IMR-90 (cell line): ENCODE data around the gene CENPS. TPM values are rescaled to one million over a fixed set of nuclear protein-coding genes. Genes with fewer than 3 reads are reported as not detected.

Experiments used
- ATAC-seq: fragments of 200-7000 bp; cut with Tn5 transposase; 2 replicates; pipeline ENCODE4 v1.9.1; 2020; ENCODE audit warnings: low read depth, mild to moderate bottlenecking, moderate library complexity
- BruUV-seq: library from RNA; stranded (reverse); fragments of 400-500 nt; replicated peaks from 2 replicates; lab custom pipeline; 2021; lab: Mats Ljungman, UMichigan
- CTCF ChIA-PET: fragments of 300-600 bp; formaldehyde crosslinking; extraction: SDS; loops from one replicate; lab custom pipeline; 2021; ENCODE audit warnings: antibody characterized with exemption; lab: Yijun Ruan, JAX
- POLR2A ChIA-PET: fragments of 300-600 bp; sonication (Branson Sonifier 250); formaldehyde crosslinking; loops from one replicate; lab custom pipeline; 2022; ENCODE audit warnings: antibody characterized with exemption; ENCODE audit not compliant: unreplicated experiment; lab: Charles Lee
- DNase-seq: peaks from one replicate; pipeline ENCODE4 v3.0.0; 2013
- H2AFZ ChIP-seq: replicated peaks from 2 replicates; pipeline ENCODE3; 2013; ENCODE audit warnings: low read length, mild to moderate bottlenecking; ENCODE audit not compliant: poor library complexity
- H2AK5ac ChIP-seq: 2 replicates; pipeline ENCODE4 v1.6.1; 2013; ENCODE audit warnings: low read depth, low read length, inconsistent platforms
- H2AK9ac ChIP-seq: replicated peaks from 2 replicates; pipeline ENCODE3; 2013; ENCODE audit warnings: mild to moderate bottlenecking, low read depth, low read length, moderate library complexity; ENCODE audit not compliant: poor library complexity
- H2BK120ac ChIP-seq: 2 replicates; pipeline ENCODE4 v1.6.1; 2013; ENCODE audit warnings: low read depth, low read length, inconsistent platforms
- H2BK15ac ChIP-seq: 3 replicates; pipeline ENCODE4 v1.6.1; 2013; ENCODE audit warnings: low read depth, low read length, inconsistent platforms
- H2BK20ac ChIP-seq: 2 replicates; pipeline ENCODE4 v1.6.1; 2013; ENCODE audit warnings: low read depth, mild to moderate bottlenecking, inconsistent platforms, low read length, moderate library complexity
- H2BK5ac ChIP-seq: 2 replicates; pipeline ENCODE4 v1.6.1; 2013; ENCODE audit warnings: mild to moderate bottlenecking, low read depth, low read length, inconsistent platforms; ENCODE audit not compliant: poor library complexity, severe bottlenecking
- H3K14ac ChIP-seq: replicated peaks from 2 replicates; pipeline ENCODE4 v1.6.1; 2013; ENCODE audit warnings: low read depth, low read length, inconsistent platforms
- H3K18ac ChIP-seq: 2 replicates; pipeline ENCODE4 v1.6.1; 2013; ENCODE audit warnings: low read depth, low read length, control low read depth
- H3K23ac ChIP-seq: 2 replicates; pipeline ENCODE4 v1.6.1; 2013; ENCODE audit warnings: low read depth, low read length, inconsistent platforms
- H3K27ac ChIP-seq: 2 replicates; pipeline ENCODE4 v1.5.1; 2013; ENCODE audit warnings: mild to moderate bottlenecking, control low read depth, low read length; ENCODE audit not compliant: insufficient read depth
- H3K27me3 ChIP-seq: 2 replicates; pipeline ENCODE4 v1.6.1; 2013; ENCODE audit warnings: low read length; ENCODE audit not compliant: control insufficient read depth, insufficient read depth
- H3K36me3 ChIP-seq: 2 replicates; pipeline ENCODE4 v1.6.1; 2013; ENCODE audit warnings: low read length, mixed read lengths; ENCODE audit not compliant: control insufficient read depth, insufficient read depth
- H3K4ac ChIP-seq: 2 replicates; pipeline ENCODE4 v1.6.1; 2013; ENCODE audit warnings: low read depth, low read length, inconsistent platforms
- H3K4me1 ChIP-seq: 2 replicates; pipeline ENCODE4 v1.6.1; 2013; ENCODE audit warnings: low read length, mixed read lengths; ENCODE audit not compliant: control insufficient read depth, insufficient read depth
- H3K4me2 ChIP-seq: 2 replicates; pipeline ENCODE4 v1.6.1; 2013; ENCODE audit warnings: low read depth, mild to moderate bottlenecking, control low read depth, low read length, moderate library complexity
- H3K4me3 ChIP-seq: 2 replicates; pipeline ENCODE4 v1.5.1; 2013; ENCODE audit warnings: low read depth, mild to moderate bottlenecking, control low read depth, low read length, moderate library complexity; ENCODE audit not compliant: insufficient read depth
- H3K56ac ChIP-seq: 2 replicates; pipeline ENCODE4 v1.6.1; 2013; ENCODE audit warnings: low read length, inconsistent platforms; ENCODE audit not compliant: insufficient read depth; ENCODE audit errors: extremely low read depth
- H3K79me1 ChIP-seq, 2 experiments: 2 replicates each; pipeline ENCODE4 v1.6.1; 2013; ENCODE audit warnings: low read length in 2 of 2, inconsistent platforms in 1 of 2, low read depth in 1 of 2
- H3K9ac ChIP-seq: 2 replicates; pipeline ENCODE4 v1.6.1; 2013; ENCODE audit warnings: low read depth, low read length, control low read depth
- H3K9me1 ChIP-seq: 2 replicates; pipeline ENCODE4 v1.6.1; 2013; ENCODE audit warnings: low read length, inconsistent platforms; ENCODE audit not compliant: insufficient read depth
- H3K9me3 ChIP-seq: 2 replicates; pipeline ENCODE4 v1.6.1; 2013; ENCODE audit warnings: low read length; ENCODE audit not compliant: control insufficient read depth, insufficient read depth
- H4K20me1 ChIP-seq: 2 replicates; pipeline ENCODE4 v1.6.1; 2013; ENCODE audit warnings: low read length, inconsistent platforms; ENCODE audit not compliant: insufficient read depth
- H4K5ac ChIP-seq: 2 replicates; pipeline ENCODE4 v1.6.1; 2013; ENCODE audit warnings: mild to moderate bottlenecking, low read depth, low read length, control low read depth
- H4K8ac ChIP-seq, 2 experiments: 2 replicates each; pipeline ENCODE4 v1.6.1; 2013; ENCODE audit warnings: low read depth in 2 of 2, low read length in 2 of 2, control low read depth in 1 of 2, inconsistent platforms in 1 of 2
- H4K91ac ChIP-seq: 2 replicates; pipeline ENCODE4 v1.6.1; 2013; ENCODE audit warnings: low read depth, low read length, inconsistent platforms; ENCODE audit not compliant: insufficient read depth
- BHLHE40 ChIP-seq: fragments of 150-350 bp; IDR thresholded peaks from 2 replicates; pipeline ENCODE4 v1.6.1; 2016; ENCODE audit warnings: mild to moderate bottlenecking, low read depth, low read length
- CEBPB ChIP-seq: IDR thresholded peaks from 2 replicates; pipeline ENCODE4 v1.6.1; 2012; ENCODE audit warnings: low read depth, low read length, improper control_type of control experiment
- FOS ChIP-seq: fragments of 150-350 bp; IDR thresholded peaks from 2 replicates; pipeline ENCODE4 v1.6.1; 2016; ENCODE audit warnings: low read depth, low read length
- MAFK ChIP-seq: IDR thresholded peaks from 2 replicates; pipeline ENCODE4 v1.6.1; 2012; ENCODE audit warnings: low read depth, low read length, improper control_type of control experiment
- NFE2L2 ChIP-seq: fragments of 150-350 bp; IDR thresholded peaks from 2 replicates; pipeline ENCODE4 v1.6.1; 2016; ENCODE audit warnings: low read depth, mild to moderate bottlenecking, low read length
- RAD21 ChIP-seq: IDR thresholded peaks from 2 replicates; pipeline ENCODE4 v1.6.1; 2012; ENCODE audit warnings: low read length, improper control_type of control experiment
- RCOR1 ChIP-seq: IDR thresholded peaks from 2 replicates; pipeline ENCODE4 v1.6.1; 2012; ENCODE audit warnings: mild to moderate bottlenecking, low read length, improper control_type of control experiment; ENCODE audit not compliant: insufficient replicate concordance
- USF2 ChIP-seq: fragments of 150-350 bp; IDR thresholded peaks from 2 replicates; pipeline ENCODE4 v1.6.1; 2017; ENCODE audit warnings: mild to moderate bottlenecking, antibody characterized with exemption, low read length, low read depth
- WGBS, 2 experiments: methylation state at CpG; one replicate each; pipeline versions ENCODE4 v1.1.5 to v1.1.7; 2013; ENCODE audit warnings: missing lambda C conversion rate in 2 of 2; ENCODE audit not compliant: insufficient read length in 1 of 2; ENCODE audit errors: extremely low coverage in 2 of 2; 5-methylcytosine and 5-hydroxymethylcytosine counted together
- dilution Hi-C: fragments of 300-500 bp; cut with HindIII; formaldehyde crosslinking; loops from one replicate; pipeline ENCODE4 v1.14.3; 2018; ENCODE audit warnings: low sequenced_read_pairs; ENCODE audit not compliant: unreplicated experiment
- in situ Hi-C: fragments of 300-500 bp; cut with MboI; formaldehyde crosslinking; loops from 3 replicates; pipeline ENCODE4 v1.14.3; 2019; ENCODE audit warnings: low sequenced_read_pairs, inconsistent platforms, mixed read lengths
- intact Hi-C: fragments of 100-400 bp; cut with micrococcal nuclease; formaldehyde crosslinking; loops from 2 replicates; pipeline ENCODE4 v1.10.0; 2022
- polyA plus RNA-seq, 3 experiments: library from polyadenylated mRNA; depleted of rRNA; stranded (reverse); fragments of >200 nt; gene quantifications; 2 replicates each; pipeline ENCODE4 v1.2.3, GENCODE V29; 2012; ENCODE audit warnings: low replicate concordance in 1 of 3
- total RNA-seq: library from RNA; depleted of rRNA; stranded (reverse); fragments of >200 nt; gene quantifications from 2 replicates; pipeline ENCODE4 v1.2.3, GENCODE V29; 2012

CENPS gene
- total and polyA plus RNA-seq, 2 of the 4 experiments (the other 2 are of a cell fraction), result 9.9 to 12.3 TPM

GRCh38 chr1:10459184-10459583, 29.0 kb downstream of the CENPS start:
- Histone ChIP-seq H4K20me1 (no peaks in the 10 kb centered on the region), H3K9ac (no peak overlapping the region), H3K36me3 (peaks cover 24% of the 10 kb centered on the region), H3K56ac (no peak overlapping the region), H4K91ac (no peak overlapping the region), H2AK9ac (no peak overlapping the region), H3K4me1 (peaks cover 2% of the 10 kb centered on the region; the same call in 1 of the 2 replicates), H3K14ac (no peak overlapping the region), H3K18ac (no peak overlapping the region), H2BK5ac (no peak overlapping the region), H4K8ac (no peak overlapping the region), H3K4me2 (no peak overlapping the region), H4K5ac (no peak overlapping the region), H2BK120ac (no peak overlapping the region), H3K27ac (no peak overlapping the region), H2BK15ac (no peak overlapping the region), H3K23ac (no peak overlapping the region), H3K9me3 (no peaks in the 10 kb centered on the region), H3K27me3 (no peaks in the 10 kb centered on the region), H3K9me1 (no peaks in the 10 kb centered on the region; the same call in 1 of the 2 replicates), H2AFZ (no peak overlapping the region), H3K79me1 (no peaks in the 10 kb centered on the region; a peak in 1 of 4 replicates), H2BK20ac (no peak overlapping the region), H3K4me3 (no peak overlapping the region), H2AK5ac (no peak overlapping the region), H3K4ac (no peak overlapping the region)
- CTCF ChIA-PET, result no interaction called here
- DNase-seq (peak; percentile 80), ATAC-seq (peak; percentile 94)
- POLR2A ChIA-PET, result no interaction called here
- no TSS peak for BruUV-seq
- WGBS, 2 experiments, result 100% methylated on average over 1 of the region's 3 CpGs; no CpG with 5 or more reads in 1 of the 2 experiments
- in situ Hi-C loops, result no loop called here
- intact Hi-C loops, result no loop called here
- peak; percentile 79 for TF ChIP-seq MAFK
- peak; percentile 94 for TF ChIP-seq FOS
- peak; percentile 79 for TF ChIP-seq NFE2L2
- TF ChIP-seq CEBPB, result peak; percentile 62; the same call in 1 of the 2 replicates
- TF ChIP-seq RAD21, result no peak
- TF ChIP-seq USF2, result no peak
- peak; percentile 18; the same call in 1 of the 2 replicates for TF ChIP-seq BHLHE40
- TF ChIP-seq RCOR1, result no peak
- dilution Hi-C loops, result no loop called here
